K562 (cell line): ENCODE measurements around the gene BTG2. TPM values are rescaled to one million over a fixed set of nuclear protein-coding genes. Genes with fewer than 3 reads are reported as not detected.

Experiments
- CHD1 ChIP-seq: fragments of 200-600 bp; sonication (generic); IDR thresholded peaks from one replicate; pipeline ENCODE4 v1.6.1; 2012; ENCODE audit warnings: mild to moderate bottlenecking, moderate library complexity, low read length, inconsistent platforms
- ELF2 ChIP-seq: fragments of 250-450 bp; sonication (Bioruptor Pico); IDR thresholded peaks from 2 replicates; pipeline ENCODE4 v1.5.0; 2021; ENCODE audit warnings: mild to moderate bottlenecking
- EP300 ChIP-seq: IDR thresholded peaks from 2 replicates; pipeline ENCODE4 v1.6.1; 2012; ENCODE audit warnings: low read length, improper control_type of control experiment
- ERF ChIP-seq: fragments of 450-650 bp; formaldehyde crosslinking; IDR thresholded peaks from 2 replicates; pipeline ENCODE4 v1.4.0; 2020; ENCODE audit warnings: mild to moderate bottlenecking, mixed read lengths
- ETV5 ChIP-seq: sonication (generic); formaldehyde crosslinking; IDR thresholded peaks from 2 replicates; pipeline ENCODE4 v1.4.0; 2020; ENCODE audit warnings: low read depth, mild to moderate bottlenecking, missing genetic modification reagents
- FOXA1 ChIP-seq: fragments of 450-650 bp; IDR thresholded peaks from 2 replicates; pipeline ENCODE4 v1.6.1; 2016; ENCODE audit warnings: mild to moderate bottlenecking, borderline replicate concordance
- GTF2E2 ChIP-seq: fragments of 200-800 bp; sonication (Bioruptor generic); IDR thresholded peaks from 2 replicates; pipeline ENCODE4 v1.6.1; 2016; ENCODE audit warnings: missing genetic modification characterization, missing compliant biosample characterization
- HNRNPUL1 ChIP-seq: fragments of 200-400 bp; formaldehyde crosslinking; IDR thresholded peaks from 2 replicates; pipeline ENCODE4 v1.6.1; 2017; ENCODE audit warnings: low read length
- IRF1 ChIP-seq: sonication (generic); formaldehyde crosslinking; IDR thresholded peaks from 2 replicates; pipeline ENCODE4 v1.8.0; 2022; ENCODE audit warnings: missing genetic modification reagents, mild to moderate bottlenecking, borderline replicate concordance
- KAT8 ChIP-seq: fragments of 450-650 bp; IDR thresholded peaks from 2 replicates; pipeline ENCODE4 v1.6.1; 2016; ENCODE audit warnings: low read depth, mild to moderate bottlenecking
- MCM3 ChIP-seq: fragments of 450-650 bp; IDR thresholded peaks from 2 replicates; pipeline ENCODE4 v1.6.1; 2016
- NONO ChIP-seq, 2 experiments: fragments of 200-400 bp in 1 of 2; fragments of 450-650 bp in 1 of 2; formaldehyde crosslinking in 1 of 2; IDR thresholded peaks; 2 replicates each; pipeline ENCODE4 v1.6.1; 2017; ENCODE audit warnings: low read depth in 2 of 2, mild to moderate bottlenecking in 2 of 2, moderate library complexity in 2 of 2, low read length in 1 of 2
- NRF1 ChIP-seq, 2 experiments: fragments of 450-650 bp; IDR thresholded peaks in 1 of 2; conservative IDR thresholded peaks in 1 of 2; 2 replicates each; pipeline ENCODE4 v1.6.1; 2014; ENCODE audit warnings: mild to moderate bottlenecking in 2 of 2
- PTBP1 ChIP-seq: fragments of 200-400 bp; formaldehyde crosslinking; IDR thresholded peaks from 2 replicates; pipeline ENCODE4 v1.6.1; 2017; ENCODE audit warnings: low read depth, low read length
- RUNX1 ChIP-seq: sonication (generic); IDR thresholded peaks from 2 replicates; pipeline ENCODE4 v1.6.1; 2016; ENCODE audit warnings: antibody characterized with exemption, low read depth
- SIRT6 ChIP-seq: IDR thresholded peaks from one replicate; pipeline ENCODE4 v1.6.1; 2012; ENCODE audit warnings: low read depth, mild to moderate bottlenecking, control low read depth, inconsistent platforms, low read length, moderate library complexity
- SMARCE1 ChIP-seq: fragments of 450-650 bp; IDR thresholded peaks from 2 replicates; pipeline ENCODE4 v1.7.1; 2016; ENCODE audit warnings: mild to moderate bottlenecking
- TOE1 ChIP-seq, 2 experiments: fragments of 450-650 bp in 1 of 2; sonication (generic) in 1 of 2; formaldehyde crosslinking in 1 of 2; IDR thresholded peaks; 2 replicates each; pipeline versions ENCODE4 v1.7.1 to v1.8.0; 2016 to 2022; ENCODE audit warnings: borderline replicate concordance in 2 of 2, mild to moderate bottlenecking in 2 of 2, antibody characterized with exemption in 1 of 2, inconsistent platforms in 1 of 2, low read depth in 1 of 2, missing genetic modification reagents in 1 of 2, moderate library complexity in 1 of 2
- VEZF1 ChIP-seq: fragments of 200-800 bp; sonication (Bioruptor generic); IDR thresholded peaks from 2 replicates; pipeline ENCODE4 v1.6.1; 2017; ENCODE audit warnings: missing genetic modification characterization, missing compliant biosample characterization
- XRCC3 ChIP-seq: fragments of 450-650 bp; IDR thresholded peaks from 2 replicates; pipeline ENCODE4 v1.6.1; 2017; ENCODE audit warnings: mild to moderate bottlenecking, moderate library complexity
- ZC3H4 ChIP-seq: sonication (generic); formaldehyde crosslinking; IDR thresholded peaks from 2 replicates; pipeline ENCODE4 v1.9.0; 2021; ENCODE audit warnings: missing genetic modification reagents, borderline replicate concordance
- ZNF175 ChIP-seq: fragments of 200-800 bp; sonication (Bioruptor generic); IDR thresholded peaks from 2 replicates; pipeline ENCODE4 v1.6.1; 2016; ENCODE audit warnings: low read depth, mild to moderate bottlenecking, missing genetic modification characterization, missing compliant biosample characterization
- ZNF280B ChIP-seq: fragments of 250-450 bp; sonication (Bioruptor Pico); IDR thresholded peaks from 2 replicates; pipeline ENCODE4 v1.5.1; 2021; ENCODE audit warnings: mild to moderate bottlenecking
- ZNF3 ChIP-seq: fragments of 250-450 bp; sonication (Bioruptor Pico); IDR thresholded peaks from 2 replicates; pipeline ENCODE4 v1.5.0; 2021; ENCODE audit warnings: mild to moderate bottlenecking, moderate library complexity
- ZNF668 ChIP-seq: fragments of 250-450 bp; sonication (Bioruptor Pico); IDR thresholded peaks from 2 replicates; pipeline ENCODE4 v1.8.0; 2022; ENCODE audit warnings: mild to moderate bottlenecking, inconsistent platforms
- polyA plus RNA-seq, 8 experiments: library from polyadenylated mRNA; depleted of rRNA in 4 of 8; stranded (reverse) in 5 of 8; unstranded in 3 of 8; fragments of >200 nt; fragmentation: Nextera tagmentation in 2 of 8; fragmentation: Illumina TruSeq in 1 of 8; extraction: Ambion mirVana in 2 of 8; extraction: Trizol in 1 of 8; gene quantifications; 2 replicates each; pipeline versions ENCODE4 v1.2.1 to v1.2.3, GENCODE V29; 2011 to 2014; ENCODE audit warnings: inconsistent platforms in 1 of 8, missing spikeins in 1 of 8
- total RNA-seq, 7 experiments: library from RNA; depleted of rRNA in 6 of 7; stranded (reverse); fragments of >200 nt in 6 of 7; fragmentation: Illumina TruSeq in 2 of 7; extraction: Trizol in 2 of 7; gene quantifications; 2 replicates each; pipeline versions ENCODE4 v1.2.1 to v1.2.3, GENCODE V29; 2011 to 2021; ENCODE audit warnings: low replicate concordance in 1 of 7

BTG2 gene
- total and polyA plus RNA-seq, 9 of the 15 experiments (the other 6 are each of a cell fraction or from before 2014, with no cell fraction given), result 2.3 to 41.9 (median 8.7) TPM

- no peak for TF ChIP-seq ZNF3 (CRISPR knock-in tag)
- TF ChIP-seq NONO (IDR thresholded peaks at IDR 0.05; ENCODE audit: low read depth in 2 of 2, low read length in 1 of 2), result peak in 1 of 2 experiments; percentile 37; a peak in 2 of 4 replicates
- TF ChIP-seq SMARCE1, result 0 out of 2 replicates have a peak, but pooled peaks have one; percentile 23
- peak; percentile 60; the same call in 1 of the 2 replicates for TF ChIP-seq TOE1 (IDR thresholded peaks at IDR 0.05; ENCODE audit: borderline replicate concordance)
- no peak; the same call in none of the 2 replicates for TF ChIP-seq TOE1 (CRISPR knock-in tag; IDR thresholded peaks at IDR 0.05; ENCODE audit: borderline replicate concordance, low read depth)
- TF ChIP-seq KAT8, result no peak
- no peak for TF ChIP-seq HNRNPUL1
- 0 out of 2 replicates have a peak, but pooled peaks have one; percentile 1 for TF ChIP-seq EP300
- no peak for TF ChIP-seq ELF2 (CRISPR knock-in tag)
- TF ChIP-seq XRCC3, result no peak
- peak; percentile 78; the same call in 1 of the 2 replicates for TF ChIP-seq ZNF668 (CRISPR knock-in tag)
- TF ChIP-seq VEZF1 (CRISPR knock-in tag), result peak; percentile 97
- TF ChIP-seq ERF, result no peak
- no peak for TF ChIP-seq SIRT6
- TF ChIP-seq PTBP1, result no peak
- TF ChIP-seq GTF2E2 (tag), result peak; percentile 81
- TF ChIP-seq MCM3, result no peak
- TF ChIP-seq CHD1, result no peak
- peak; percentile 63 to 69; a peak in 3 of 4 replicates for TF ChIP-seq NRF1 (conservative IDR thresholded peaks at IDR 0.05 in 1 of 2, IDR thresholded peaks at IDR 0.05 in 1 of 2)
- TF ChIP-seq IRF1, result peak; percentile 41; the same call in 1 of the 2 replicates
- no peak for TF ChIP-seq FOXA1
- no peak; the same call in 1 of the 2 replicates for TF ChIP-seq ETV5
- TF ChIP-seq RUNX1, result no peak
- TF ChIP-seq ZNF280B (CRISPR knock-in tag), result no peak
- 0 out of 2 replicates have a peak, but pooled peaks have one; percentile 63 for TF ChIP-seq ZNF175 (CRISPR knock-in tag)
- TF ChIP-seq ZC3H4 (CRISPR knock-in tag), result peak; percentile 84; the same call in 1 of the 2 replicates
These were observed at the start of gene BTG2 (continued) for GRCh38 chr1:203304919-203305808.
